HG03095 (cell line): ENCODE measurements around the gene OR2T11.
"Not testable (repeated sequence)": the region's sequence is repeated elsewhere in the genome, so short reads cannot be mapped to it uniquely, and the experiment has no call there.

Experiments used
- ATAC-seq: cut with Tn5 transposase; IDR thresholded peaks from one replicate; pipeline ENCODE4 v1.9.1; 2021; ENCODE audit warnings: moderate library complexity; ENCODE audit not compliant: unreplicated experiment

The OR2T11 gene

DNA sequence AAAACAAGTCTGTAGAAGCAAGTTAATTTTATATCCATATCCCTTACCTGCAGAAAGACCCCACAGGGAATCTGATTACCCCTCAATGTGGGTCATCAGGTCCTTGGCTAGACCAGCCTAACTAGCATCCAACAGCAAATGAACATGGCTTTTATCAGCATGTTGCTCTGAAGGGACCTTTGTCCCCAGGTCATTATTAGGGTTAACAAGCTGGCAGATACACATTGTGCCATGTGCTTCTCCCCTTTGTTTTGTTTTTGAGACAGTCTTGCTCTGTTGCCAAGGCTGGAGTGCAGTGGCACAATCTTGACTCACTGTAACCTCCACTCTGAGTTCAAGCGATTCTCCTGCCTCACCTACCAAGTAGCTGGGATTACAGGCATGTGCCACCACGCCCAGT is at the start of gene OR2T11:
Gene OR2T11, minus strand, starts transcription at position 101 of the 400 bp plus-strand sequence. CDS start 7,963 bp downstream, outside the sequence.
- ATAC-seq: not testable (repeated sequence)

- ATAC-seq: no peak
Observed at GRCh38 chr1:248681651-248682050, 46.8 kb upstream of the OR2T11 start.

DNA sequence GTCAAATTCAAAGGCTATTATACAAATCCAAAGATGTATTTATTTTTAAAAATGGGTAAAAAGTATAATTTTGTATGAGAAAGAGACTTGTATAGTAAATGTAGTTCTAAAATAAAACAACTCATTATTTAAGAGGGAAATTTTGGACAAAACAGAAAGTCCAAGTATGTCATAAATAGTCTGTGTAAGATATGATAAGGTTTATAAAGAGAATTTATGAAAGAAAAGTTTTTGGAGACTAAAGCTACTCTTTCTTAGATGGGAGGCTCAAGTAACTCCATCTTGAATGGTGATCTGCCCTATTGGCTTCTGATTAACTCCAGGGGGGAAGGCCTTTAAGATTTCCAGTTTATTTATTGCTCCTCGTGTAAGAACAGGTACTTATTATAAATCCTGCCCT is 35.1 kb upstream of the OR2T11 start:
- ATAC-seq: no peak

- peak; percentile 98 for ATAC-seq
Observed at GRCh38 chr1:248663453-248664328, 28.8 kb upstream of the OR2T11 start.

DNA sequence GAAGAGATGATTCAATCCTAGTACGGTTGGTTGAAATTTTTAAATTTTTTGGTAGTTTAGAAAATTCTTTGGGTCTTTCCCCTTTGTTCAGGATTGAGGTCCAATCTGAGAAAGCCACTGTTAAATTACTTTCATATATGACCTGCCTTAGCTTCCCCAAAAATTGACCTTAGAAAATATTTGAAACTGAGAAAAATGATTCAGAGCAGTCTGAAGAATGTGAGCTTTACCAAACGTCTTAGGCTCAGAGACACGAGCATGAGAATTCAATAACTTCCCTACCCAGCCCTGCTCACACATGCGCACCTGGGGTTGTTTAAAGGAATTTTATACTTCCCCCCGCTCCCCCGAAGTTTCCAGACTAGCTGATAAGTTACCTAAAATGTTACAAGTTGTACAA is 21.9 kb upstream of the OR2T11 start:
- ATAC-seq: not testable (repeated sequence)

GRCh38 chr1:248655354-248655753 is 20.5 kb upstream of the OR2T11 start, which contains the start of gene OR2T27:
OR2T27 (minus strand) TSS chr1:248655528; CDS start chr1:248650884, 4,644 bp downstream.
- ATAC-seq: peak; percentile 70

DNA sequence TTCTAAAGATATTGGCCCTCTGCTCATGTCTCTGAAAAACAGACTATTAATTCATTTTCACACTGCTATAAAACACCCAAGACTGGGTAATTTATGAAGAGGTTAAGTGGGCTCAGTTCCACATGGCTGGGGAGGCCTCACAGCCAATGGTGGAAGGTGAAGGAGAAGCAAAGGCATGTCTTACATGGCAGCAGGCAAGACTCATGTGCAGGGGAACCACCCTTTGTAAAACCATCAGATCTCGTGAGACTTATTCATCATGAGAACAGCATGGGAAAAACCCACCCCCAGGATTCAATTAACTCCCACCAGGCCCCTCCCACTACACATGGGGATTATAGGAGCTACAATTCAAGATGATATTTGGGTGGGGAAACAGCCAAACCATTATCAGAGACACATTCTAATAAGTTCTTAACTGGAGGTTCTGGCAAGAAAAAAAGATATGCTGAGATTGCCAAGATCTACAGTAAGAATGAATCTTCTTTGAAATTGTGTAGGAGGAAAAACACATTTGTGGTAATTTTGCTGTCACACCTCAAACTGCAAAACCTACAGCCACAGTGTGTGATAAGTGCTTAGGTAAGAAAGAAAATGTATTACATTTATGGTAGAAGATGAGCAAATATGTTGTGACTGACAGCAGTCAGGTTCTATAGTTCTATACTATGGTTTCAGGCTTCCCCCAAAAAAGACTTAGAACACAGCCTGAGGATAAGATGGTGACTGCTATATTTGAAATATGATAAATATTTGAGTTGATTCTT is 14.1 kb upstream of the OR2T11 start:
- not testable (repeated sequence) for ATAC-seq

DNA sequence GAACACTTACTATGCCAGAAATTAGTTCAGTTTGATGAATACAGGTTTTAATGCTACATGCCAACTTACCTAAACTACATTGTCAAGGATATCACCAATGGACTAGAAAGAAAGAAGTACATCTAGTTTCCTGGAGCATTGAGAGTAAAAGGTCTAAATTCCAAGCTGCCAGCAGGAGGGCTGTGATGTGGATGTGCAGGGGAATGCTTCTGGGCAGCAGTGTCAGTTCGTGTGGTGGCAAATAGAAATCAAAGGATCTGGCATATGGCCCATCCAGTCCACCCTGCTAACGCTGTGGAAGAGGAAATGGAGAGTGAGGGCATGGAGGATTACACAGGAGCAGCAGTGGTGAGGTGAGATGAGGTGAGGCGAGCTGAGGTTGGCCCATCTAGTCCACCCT is 10.3 kb upstream of the OR2T11 start, which contains the start of gene OR2T35:
Gene OR2T35, minus strand, starts transcription at position 101 of the 400 bp plus-strand sequence. CDS start 6,020 bp downstream, outside the sequence.
- ATAC-seq: not testable (repeated sequence)

- peak; percentile 60 for ATAC-seq
Observed at GRCh38 chr1:248642971-248643651, 8.2 kb upstream of the OR2T11 start.

DNA sequence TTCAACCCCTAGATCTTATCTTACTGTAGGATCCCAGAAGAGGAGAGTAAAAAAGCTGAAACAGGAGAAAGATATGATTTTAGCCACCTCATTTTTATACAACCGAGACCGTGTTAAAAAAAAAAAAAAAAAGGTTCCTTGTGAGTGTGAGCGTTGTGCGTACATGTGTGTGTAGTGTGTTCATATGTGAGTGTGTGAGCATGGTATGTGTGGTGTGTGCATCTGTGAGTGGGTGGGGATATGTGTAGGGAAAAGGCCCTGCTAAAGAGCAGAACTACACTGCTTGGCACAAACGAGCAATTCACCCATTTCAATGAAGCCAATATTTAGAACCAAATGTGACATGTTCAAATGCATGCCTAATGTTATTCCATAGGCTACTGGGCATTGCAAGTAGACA is 6.7 kb upstream of the OR2T11 start:
- not testable (repeated sequence) for ATAC-seq

GRCh38 chr1:248640906-248641305 is 6.0 kb upstream of the OR2T11 start:
- ATAC-seq: peak; percentile 41

GRCh38 chr1:248639652-248640051 is 4.8 kb upstream of the OR2T11 start:
- ATAC-seq: peak; percentile 24

GRCh38 chr1:248636612-248637011 is 1.7 kb upstream of the OR2T11 start:
- ATAC-seq: not testable (repeated sequence)

- ATAC-seq: no peak
Observed at GRCh38 chr1:248631354-248632008, 3.4 kb downstream of the OR2T11 start.

DNA sequence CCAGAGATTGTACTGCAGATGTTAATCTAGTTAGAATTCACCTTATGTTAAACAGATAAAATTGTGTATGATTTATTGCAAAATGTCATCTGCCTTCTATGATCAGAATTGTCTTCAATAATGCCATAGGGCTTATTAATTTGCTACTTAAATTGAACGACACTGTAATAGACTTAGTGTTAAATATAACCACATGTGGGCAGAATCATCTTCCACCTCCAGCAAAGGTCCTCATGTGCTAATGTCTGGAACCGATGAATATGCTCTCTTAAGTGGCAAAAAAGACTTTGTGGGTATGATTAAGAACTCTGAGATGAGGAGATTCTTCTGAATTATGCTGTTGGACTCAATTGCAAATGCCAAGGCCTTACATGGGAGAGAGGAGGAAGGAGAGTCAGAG is 4.3 kb downstream of the OR2T11 start:
- no peak for ATAC-seq

- peak; percentile 99 for ATAC-seq
Observed at GRCh38 chr1:248627971-248628844, 6.7 kb downstream of the OR2T11 start.

GRCh38 chr1:248625971-248626370 is 8.9 kb downstream of the OR2T11 start:
- no peak for ATAC-seq

DNA sequence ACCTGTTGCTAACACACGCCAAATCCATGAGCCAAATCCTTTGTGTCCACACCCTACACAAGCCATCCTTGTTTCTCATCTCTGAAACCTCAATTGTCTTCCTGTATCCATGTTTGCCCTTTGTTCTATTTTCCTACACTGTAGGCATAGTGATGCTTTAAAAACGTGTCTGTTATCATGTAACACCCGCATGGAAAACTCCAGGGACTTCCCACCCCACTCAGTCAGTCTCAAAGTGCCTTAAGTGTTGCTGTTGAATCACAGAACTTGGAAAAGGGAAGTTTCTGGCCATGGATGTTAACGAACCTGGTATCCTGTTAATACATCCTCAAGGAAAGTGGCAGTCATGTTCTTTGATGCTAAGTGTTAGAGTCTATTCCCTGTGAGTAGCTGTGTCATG is 9.7 kb downstream of the OR2T11 start:
- ATAC-seq: no peak

DNA sequence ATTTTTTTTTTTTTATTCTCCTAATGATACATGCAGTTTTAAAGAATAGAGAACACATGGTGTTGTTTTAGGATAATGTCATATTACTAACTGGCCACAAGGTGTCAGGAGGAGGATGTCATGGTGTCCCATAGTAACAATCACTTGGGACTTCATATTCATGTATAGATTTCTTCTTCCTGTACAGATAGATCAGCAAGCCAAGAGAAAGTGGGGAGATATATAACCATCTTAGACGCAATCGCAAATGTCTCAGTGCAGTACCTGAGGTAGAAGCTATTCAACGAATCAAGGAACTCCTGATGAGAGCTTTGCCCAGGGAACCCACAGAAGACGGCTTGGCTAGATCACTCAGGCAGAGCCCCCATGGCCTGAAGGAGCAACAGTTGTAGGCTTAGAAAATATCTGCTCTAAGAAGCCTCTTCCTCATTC is 12.3 kb downstream of the OR2T11 start:
- peak; percentile 93 for ATAC-seq
